Brain microvascular endothelial cell (primary cell): ENCODE data around the gene NEFH.

Experiments
- DNase-seq: peaks from one replicate; pipeline ENCODE4 v3.0.0-alpha.2; 2020
- H3K27ac ChIP-seq: fragments of 250-450 bp; sonication (Bioruptor Pico); 2 replicates; pipeline ENCODE4 v1.5.1; 2020; ENCODE audit warnings: mild to moderate bottlenecking, moderate library complexity
- H3K27me3 ChIP-seq: fragments of 250-450 bp; sonication (Bioruptor Pico); replicated peaks from 2 replicates; pipeline ENCODE4 v1.5.1; 2020; ENCODE audit warnings: mild to moderate bottlenecking
- H3K36me3 ChIP-seq: fragments of 250-450 bp; sonication (Bioruptor Pico); replicated peaks from 2 replicates; pipeline ENCODE4 v1.5.1; 2020; ENCODE audit warnings: mild to moderate bottlenecking
- H3K4me3 ChIP-seq: 2 replicates; pipeline ENCODE4 v1.5.1; 2011; ENCODE audit warnings: low read depth, mild to moderate bottlenecking, control low read depth, low read length, moderate library complexity
- in situ Hi-C: cut with HindIII; loops from 2 replicates; pipeline ENCODE4 v1.10.0; 2017; ENCODE audit warnings: low sequenced_read_pairs, low pct_ligation_motif_present
- TF ChIP-seq, protein P1 (sequence below): IDR thresholded peaks from 2 replicates; pipeline ENCODE4 v1.5.1; 2011; ENCODE audit warnings: low read depth, mild to moderate bottlenecking, moderate library complexity, low read length, control low read depth, inconsistent platforms; ENCODE audit errors: missing control alignments

Gene NEFH

DNA sequence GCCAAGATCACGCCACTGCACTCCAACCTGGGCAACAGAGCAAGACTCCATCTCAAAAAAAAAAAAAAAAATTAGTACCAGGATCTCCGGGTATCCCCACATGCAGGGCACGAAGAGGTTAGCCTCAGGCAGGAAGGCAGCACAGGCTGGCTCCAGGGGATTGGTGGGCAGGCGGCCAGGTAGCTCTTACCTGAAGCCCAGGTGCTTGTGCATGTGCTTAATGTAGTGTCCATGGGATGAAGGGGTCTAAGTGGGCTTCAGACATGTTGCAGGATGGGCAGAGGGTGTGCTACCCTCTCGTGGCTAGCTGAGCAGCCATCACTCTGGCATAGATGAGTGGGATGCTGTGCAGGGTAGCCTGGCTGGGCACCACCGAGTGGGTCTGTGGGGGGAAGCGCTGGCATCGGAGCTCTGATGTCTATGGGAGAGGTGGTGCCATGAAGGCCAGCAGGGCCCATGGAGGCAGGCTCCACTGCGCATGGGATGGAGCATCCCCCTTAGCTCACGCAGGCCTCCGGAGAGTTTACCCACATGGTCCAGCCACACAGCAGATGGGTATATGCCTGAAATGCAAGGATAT, 30.6 kb upstream of the NEFH start:
- in situ Hi-C loops: no loop called here
- Histone ChIP-seq H3K4me3 (no peak overlapping the region), H3K27ac (no peak overlapping the region), H3K27me3 (no peaks in the 10 kb centered on the region), H3K36me3 (no peaks in the 10 kb centered on the region)
- TF ChIP-seq, protein P1, sequence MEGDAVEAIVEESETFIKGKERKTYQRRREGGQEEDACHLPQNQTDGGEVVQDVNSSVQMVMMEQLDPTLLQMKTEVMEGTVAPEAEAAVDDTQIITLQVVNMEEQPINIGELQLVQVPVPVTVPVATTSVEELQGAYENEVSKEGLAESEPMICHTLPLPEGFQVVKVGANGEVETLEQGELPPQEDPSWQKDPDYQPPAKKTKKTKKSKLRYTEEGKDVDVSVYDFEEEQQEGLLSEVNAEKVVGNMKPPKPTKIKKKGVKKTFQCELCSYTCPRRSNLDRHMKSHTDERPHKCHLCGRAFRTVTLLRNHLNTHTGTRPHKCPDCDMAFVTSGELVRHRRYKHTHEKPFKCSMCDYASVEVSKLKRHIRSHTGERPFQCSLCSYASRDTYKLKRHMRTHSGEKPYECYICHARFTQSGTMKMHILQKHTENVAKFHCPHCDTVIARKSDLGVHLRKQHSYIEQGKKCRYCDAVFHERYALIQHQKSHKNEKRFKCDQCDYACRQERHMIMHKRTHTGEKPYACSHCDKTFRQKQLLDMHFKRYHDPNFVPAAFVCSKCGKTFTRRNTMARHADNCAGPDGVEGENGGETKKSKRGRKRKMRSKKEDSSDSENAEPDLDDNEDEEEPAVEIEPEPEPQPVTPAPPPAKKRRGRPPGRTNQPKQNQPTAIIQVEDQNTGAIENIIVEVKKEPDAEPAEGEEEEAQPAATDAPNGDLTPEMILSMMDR: no peak
- DNase-seq: no peak

DNA sequence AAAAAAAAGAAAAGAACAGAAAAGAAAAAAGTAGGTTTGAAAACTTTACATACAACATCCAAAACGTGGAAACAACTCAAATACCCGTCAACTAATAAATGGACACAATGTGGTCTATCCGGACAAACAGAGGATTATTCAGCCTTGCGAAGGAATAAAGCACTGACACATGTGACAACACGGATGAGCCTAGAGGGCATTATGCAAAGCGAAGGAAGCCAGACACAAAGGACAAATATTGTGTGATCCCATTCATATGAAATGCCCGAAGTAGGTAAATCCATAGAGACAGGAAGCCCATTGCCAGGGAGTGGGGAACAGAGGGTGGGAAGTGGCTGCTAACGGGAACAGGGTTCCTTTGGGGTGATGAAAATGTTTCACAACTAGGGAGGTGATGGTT, 29.8 kb upstream of the NEFH start:
- Histone ChIP-seq H3K36me3 (no peaks in the 10 kb centered on the region), H3K27me3 (no peaks in the 10 kb centered on the region), H3K4me3 (no peak overlapping the region), H3K27ac (no peak overlapping the region)
- no peak for DNase-seq
- in situ Hi-C loops: no loop called here
- TF ChIP-seq, protein P1: no peak

DNA sequence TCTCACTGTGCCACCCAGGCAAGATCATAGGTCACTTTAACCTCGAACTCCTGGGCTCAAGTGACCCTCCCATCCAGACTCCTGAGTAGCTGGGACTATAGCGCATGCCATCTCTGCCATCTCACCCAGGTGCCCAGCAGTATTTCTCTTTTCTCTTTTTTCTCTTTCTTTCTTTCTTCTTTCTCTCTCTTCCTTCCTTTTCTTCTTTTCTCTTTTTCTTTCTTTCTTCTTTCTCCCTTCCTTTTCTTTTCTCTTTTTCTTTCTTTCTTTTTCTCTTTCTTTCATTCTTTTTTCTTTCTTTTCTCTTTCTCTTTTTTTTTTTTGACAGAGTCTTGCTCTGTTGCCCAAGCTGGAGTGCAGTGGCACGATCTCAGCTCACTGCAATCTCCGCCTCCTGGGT, 28.2 kb upstream of the NEFH start:
- in situ Hi-C loops: no loop called here
- DNase-seq: no peak
- Histone ChIP-seq H3K36me3 (no peaks in the 10 kb centered on the region), H3K4me3 (no peak overlapping the region), H3K27me3 (no peaks in the 10 kb centered on the region), H3K27ac (no peak overlapping the region)
- TF ChIP-seq, protein P1: no peak

DNA sequence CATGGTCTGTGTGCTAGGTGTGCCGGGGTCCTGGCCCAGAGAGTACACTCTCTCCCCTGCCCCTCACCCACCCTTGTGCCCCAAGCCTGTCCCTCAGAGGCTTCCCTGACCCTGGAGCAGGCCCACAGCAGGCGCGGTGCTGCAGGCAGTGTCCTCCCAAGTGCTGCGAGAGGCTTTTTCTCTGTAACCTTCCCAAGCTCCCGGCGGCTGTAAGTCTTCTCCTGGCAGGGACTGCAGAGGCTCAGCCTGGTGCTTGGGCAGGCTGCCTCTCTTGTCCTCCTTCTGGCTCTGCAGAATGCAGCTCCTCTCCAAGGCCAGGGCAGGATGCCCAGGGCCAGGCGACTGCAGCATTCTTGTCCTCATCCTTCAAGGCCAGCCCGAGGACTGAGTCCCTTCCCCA, 25.7 kb upstream of the NEFH start:
- H3K27me3 ChIP-seq: no peaks in the 10 kb centered on the region
- H3K4me3 ChIP-seq: no peak overlapping the region
- TF ChIP-seq, protein P1: no peak
- no peak overlapping the region for H3K27ac ChIP-seq
- no peak for DNase-seq
- in situ Hi-C loops: no loop called here
- no peaks in the 10 kb centered on the region for H3K36me3 ChIP-seq

DNA sequence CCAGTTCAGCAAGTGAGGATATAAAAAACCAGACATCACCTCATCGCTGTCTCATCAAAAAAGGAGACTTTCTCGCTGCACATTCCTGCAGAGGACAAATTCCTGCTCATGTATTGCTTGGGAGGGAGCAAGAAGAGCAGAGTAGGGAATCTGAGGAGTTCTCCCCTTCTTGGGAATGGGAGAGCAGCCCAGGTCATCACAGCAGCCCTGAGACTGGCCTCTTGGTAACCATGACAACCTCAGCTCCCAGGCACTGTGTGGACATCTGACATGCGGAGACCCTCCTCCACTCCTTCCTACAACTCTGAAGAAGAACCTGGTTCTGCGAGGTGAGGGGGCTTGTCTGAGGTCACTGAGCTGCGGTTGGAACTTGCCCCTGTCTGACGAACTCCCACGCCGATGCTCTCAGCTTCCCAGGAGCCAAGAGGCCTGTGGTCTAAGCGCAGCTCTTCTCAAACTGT, 23.8 kb upstream of the NEFH start:
- no peaks in the 10 kb centered on the region for H3K27me3 ChIP-seq
- no peaks in the 10 kb centered on the region for H3K36me3 ChIP-seq
- peak overlapping the region; percentile 66 for H3K27ac ChIP-seq
- DNase-seq: peak; percentile 86
- TF ChIP-seq, protein P1: no peak
- no peak overlapping the region for H3K4me3 ChIP-seq
- in situ Hi-C loops: no loop called here

DNA sequence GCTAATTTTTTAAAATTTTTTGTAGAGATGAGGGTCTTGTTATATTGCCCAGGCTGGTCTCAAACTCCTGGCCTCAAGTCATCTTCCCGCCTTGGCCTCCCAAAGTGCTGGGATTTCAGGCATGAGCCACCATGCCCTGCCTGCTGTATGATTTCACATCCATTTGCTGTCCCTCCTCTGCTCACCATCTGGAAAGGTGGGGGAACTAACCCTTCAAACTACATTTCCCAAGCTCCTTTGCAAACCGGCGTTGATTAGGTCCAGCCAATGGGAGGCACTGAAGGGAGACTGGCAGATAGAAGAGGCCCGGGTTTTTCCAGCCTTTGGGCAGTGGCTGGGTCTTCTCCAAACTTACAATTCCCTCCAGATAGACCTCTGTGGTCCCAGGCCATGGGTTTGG, 22.3 kb upstream of the NEFH start:
- Histone ChIP-seq H3K27ac (no peak overlapping the region), H3K27me3 (no peaks in the 10 kb centered on the region), H3K36me3 (no peaks in the 10 kb centered on the region), H3K4me3 (no peak overlapping the region)
- TF ChIP-seq, protein P1: no peak
- in situ Hi-C loops: no loop called here
- DNase-seq: peak; percentile 47
